ENCODE data around the gene ISG20.

ISG20 gene

DNA sequence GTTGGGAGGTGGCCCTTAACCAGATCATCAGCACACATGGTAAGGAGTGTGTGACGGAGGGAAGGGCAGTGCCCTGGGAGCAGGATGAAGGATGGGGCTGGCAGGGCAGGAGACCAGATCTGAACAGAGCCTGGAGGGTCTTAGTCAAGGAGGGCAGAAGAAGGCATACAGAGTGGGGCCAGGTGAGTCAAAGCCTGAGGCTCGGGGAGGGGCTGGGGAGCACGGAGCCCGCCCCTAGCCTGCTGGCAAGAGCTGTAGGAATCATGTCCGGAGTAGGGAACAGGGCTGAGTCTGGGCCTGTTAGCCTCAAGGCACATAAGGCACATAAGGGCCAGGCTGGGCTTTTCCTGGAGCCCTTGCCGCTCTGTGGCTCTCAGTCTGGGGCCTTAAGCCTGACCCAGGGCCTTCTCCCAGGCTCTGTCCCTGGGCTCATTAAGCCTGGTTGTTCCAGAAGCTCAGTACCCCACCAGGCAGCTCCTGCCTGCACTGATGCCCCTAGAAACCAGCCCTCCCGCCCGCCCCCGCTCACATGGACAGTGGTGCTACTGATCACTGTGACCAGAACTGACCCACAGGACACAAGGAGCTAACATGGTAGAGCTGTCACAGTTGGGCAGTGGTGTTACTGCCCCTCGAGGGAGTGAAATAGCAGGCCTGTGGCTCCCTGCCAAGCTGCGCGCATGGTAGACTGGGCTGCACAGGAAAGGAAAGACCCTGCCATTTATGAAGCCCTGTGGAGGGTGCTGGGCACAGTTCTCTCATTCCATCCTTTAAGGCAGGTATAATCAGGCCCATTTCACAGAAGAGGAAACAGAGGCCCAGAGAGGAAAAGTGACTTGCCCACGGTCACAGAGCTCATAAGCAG, 14.6 kb downstream of the ISG20 start:
- DNase-seq (ENCODE audit: low read depth in 2 of 3, low spot score in 1 of 3) = no peak

GRCh38 chr15:88654430-88655102, 15.8 kb downstream of the ISG20 start:
- no peak for DNase-seq (ENCODE audit: low read depth in 2 of 3, low spot score in 1 of 3)

- DNase-seq (ENCODE audit: low read depth in 2 of 3, low spot score in 1 of 3) = no peak
These were observed 16.3 kb downstream of the ISG20 start for GRCh38 chr15:88655103-88655553.

- no peak for DNase-seq (ENCODE audit: low read depth in 2 of 3, low spot score in 1 of 3)
These were observed 17.1 kb downstream of the ISG20 start for GRCh38 chr15:88655800-88656488.

DNA sequence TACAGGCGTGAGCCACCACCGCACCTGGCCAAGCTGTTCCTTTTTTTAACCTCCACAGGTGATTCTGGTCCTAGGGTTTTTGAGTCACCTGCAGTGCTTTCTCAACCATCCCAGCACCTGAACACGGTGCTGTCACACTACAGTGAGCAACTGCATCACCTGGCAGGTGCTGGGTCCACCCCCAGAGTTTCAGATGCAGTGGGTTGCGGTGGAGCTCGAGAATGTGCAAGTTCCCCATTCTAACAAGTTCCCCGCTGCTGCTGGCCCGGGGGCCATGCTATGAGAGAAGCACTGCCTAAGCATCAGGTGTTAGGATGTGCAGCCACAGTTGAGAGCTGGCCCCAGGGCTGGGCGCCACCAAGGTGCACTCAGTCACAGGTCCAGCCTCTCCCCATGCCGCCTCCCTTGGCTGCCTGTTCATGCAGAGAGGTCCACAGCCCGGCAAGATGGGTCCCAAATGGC, 18.0 kb downstream of the ISG20 start:
- no peak for DNase-seq (ENCODE audit: low read depth in 2 of 3, low spot score in 1 of 3)

DNA sequence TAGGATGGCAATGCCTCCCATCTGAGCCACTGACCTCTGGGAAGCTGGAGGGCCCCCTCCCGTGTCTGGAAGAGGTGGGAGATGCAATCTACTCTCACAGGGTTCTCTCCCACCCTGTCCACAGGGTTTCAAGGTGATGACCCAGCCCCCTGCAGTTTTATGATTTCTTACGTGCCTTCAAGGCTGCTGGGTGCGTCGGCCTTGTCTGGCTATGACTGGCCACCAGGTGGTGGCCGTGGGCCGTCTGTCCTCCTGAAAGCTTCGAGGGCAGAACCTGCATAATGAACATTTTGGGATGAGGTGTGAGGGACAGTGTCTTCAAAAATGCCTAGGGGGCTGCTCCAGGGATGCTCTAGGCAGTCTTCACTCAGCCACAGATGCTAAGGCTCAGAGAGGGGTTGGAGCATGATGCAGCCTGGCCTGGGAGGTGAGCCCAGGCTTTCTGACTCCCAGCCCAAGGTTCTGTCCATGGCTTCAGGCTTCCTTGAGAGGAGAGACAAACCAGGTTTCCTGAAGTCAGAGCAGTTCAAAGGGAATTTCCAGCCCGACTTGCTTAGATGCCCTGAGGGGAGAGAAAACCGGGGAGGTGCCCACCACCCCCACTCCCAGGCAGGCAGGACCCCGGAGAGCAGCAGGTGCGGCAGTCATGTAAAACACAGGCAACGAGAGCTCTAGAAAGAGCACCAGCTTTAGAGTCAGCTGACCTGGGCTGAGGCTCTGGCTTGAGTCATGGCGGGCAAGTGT, 18.7 kb downstream of the ISG20 start:
- no peak for DNase-seq (ENCODE audit: low read depth in 2 of 3, low spot score in 1 of 3)

GRCh38 chr15:88658070-88658965, 19.5 kb downstream of the ISG20 start:
- no peak for DNase-seq (ENCODE audit: low read depth in 2 of 3, low spot score in 1 of 3)

- DNase-seq (ENCODE audit: low read depth in 2 of 3, low spot score in 1 of 3) = no peak
These were observed 20.4 kb downstream of the ISG20 start for GRCh38 chr15:88658972-88659931.

- no peak for DNase-seq (ENCODE audit: low read depth in 2 of 3, low spot score in 1 of 3)
These were observed 22.4 kb downstream of the ISG20 start for GRCh38 chr15:88661041-88661700.

DNA sequence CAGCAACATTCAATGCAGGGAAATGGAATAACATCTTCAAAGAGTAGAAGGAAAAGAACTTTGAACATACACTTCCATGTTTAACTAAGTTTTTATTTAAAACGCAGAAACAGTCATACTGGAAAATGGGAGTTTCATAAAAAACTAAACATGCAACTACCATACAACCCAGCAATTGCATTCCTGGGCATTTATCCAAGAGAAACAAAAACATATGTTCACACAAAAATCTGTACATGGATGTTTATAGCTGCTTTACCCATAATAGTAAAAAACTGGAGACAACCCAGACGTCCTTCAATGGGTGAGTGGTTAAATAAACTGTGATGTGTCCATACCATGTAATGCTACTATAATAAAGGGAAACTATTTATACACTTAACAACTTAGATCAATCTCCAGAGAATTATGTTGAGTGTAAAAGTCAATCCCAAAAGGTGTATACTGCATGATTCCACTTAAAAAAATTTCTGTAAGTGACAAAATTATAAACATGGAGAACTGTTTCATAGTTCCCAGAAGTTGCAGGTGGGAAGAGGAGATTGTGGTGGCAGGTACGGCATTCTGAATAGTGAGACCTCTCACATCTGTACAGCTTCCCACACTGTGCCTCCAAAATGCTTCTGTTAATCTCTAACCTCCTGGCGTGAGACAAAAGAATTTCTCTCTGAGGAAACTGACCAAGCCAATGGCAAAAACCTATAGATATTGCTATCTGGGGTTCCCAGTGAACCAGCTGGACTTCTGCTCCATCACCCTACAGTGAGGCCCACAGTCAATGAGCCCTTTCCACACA, 23.1 kb downstream of the ISG20 start:
- no peak for DNase-seq (ENCODE audit: low read depth in 2 of 3, low spot score in 1 of 3)

- no peak for DNase-seq (ENCODE audit: low read depth in 2 of 3, low spot score in 1 of 3)
These were observed 24.4 kb downstream of the ISG20 start for GRCh38 chr15:88663141-88663621.

DNA sequence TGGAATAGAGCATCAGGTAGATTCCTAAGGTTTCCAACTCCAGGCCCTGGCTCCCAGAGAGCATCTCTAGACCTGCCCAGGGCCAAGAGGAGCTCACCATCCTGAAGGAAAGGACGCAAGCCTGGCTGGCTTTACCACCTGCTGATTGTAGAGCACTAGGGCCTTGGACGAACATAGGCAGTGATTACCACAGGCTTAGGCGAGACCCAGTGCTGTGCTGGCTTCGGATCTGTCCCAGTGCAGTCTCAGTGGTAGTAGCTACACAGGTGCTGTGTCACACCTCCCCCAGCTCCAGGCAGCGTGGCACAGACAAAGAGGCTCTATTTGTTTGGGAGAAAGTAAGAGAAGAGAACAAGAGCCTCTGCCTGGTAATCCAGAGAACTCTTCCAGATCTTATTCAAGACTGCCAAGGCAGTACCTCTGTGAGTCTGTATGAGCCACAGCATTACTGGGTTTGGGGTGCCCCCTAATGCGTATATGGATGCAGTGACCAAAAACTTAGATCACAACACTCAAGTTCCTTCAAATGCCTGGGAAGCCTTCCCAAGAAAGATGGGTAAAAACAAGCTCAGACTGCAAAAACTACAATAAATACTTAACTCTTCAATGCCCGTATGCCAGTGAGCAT, 25.4 kb downstream of the ISG20 start:
- DNase-seq (ENCODE audit: low read depth in 2 of 3, low spot score in 1 of 3) = no peak

DNA sequence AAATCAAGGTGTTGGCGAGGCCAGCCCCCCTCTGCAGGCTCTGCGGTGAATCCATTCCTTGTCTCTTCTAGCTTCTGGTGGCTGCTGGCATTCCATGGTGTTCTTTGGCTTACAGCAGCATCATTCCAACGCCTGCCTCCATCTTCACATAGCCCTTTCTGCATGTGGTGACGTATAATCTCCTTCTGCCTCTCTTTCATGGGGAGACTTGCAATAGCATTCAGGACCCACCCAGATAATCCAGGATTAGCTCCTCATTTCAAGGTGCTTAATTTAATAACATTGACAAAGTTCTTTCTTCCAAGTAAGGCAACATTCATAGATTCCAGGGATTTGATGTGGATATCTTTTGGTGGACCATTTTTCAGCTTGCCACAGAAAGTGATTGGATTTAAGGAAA, 35.8 kb downstream of the ISG20 start:
- DNase-seq (ENCODE audit: low read depth in 2 of 3, low spot score in 1 of 3) = no peak

DNA sequence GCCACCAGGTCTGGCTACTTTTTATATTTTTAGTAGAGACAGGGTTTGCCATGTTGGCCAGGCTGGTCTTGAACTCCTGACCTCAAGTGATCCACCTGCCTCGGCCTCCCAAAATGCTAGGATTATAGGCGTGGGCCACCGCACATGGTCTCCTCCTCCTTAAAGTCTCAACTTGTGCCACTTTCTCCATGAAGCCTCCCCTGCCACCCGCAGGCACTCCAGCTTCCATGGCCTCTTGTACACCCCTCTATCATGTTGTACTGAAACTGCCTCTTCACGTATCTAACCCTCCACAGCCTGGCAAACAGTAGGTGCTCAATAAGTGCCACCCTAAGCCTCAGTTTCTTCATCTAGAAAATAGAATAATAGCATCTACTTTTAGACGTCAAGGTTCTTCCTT, 39.9 kb downstream of the ISG20 start:
- DNase-seq (ENCODE audit: low read depth in 2 of 3, low spot score in 1 of 3) = no peak

DNA sequence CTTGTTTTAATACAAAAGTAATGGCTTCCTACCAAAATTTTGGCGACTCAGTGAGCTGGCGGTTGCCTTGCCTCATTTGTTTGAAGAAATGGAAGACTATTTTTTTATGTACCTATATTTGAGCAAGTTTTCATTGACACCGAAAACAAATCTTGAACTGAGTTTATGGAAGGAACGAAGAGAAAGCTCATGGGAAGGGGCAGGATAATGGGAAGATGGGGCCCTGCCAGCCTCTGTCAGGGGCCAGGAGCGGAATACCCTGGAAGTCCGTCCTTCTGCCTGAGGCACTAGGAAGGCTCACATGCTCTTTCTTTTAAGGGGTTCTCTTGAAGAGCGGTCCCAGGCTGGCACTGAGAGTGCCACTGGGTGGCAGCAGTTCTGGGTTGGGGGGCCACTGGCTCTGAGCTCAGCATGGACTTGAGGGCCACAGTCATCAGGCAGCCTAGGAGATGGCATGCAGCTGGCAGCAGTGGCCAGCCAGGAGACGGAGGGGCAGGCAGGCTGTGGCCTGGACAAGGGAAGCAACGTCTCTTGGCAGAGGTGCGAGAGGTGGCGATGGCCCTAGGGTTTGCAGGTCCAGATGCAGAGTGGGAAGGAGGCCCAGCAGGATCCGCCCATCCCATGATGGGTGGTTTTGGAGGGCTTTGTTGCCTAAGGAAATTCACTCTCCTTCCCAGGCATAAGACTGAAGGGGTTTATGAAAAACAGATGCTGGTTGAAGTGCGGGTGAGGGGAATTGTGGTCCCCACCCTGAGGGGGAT, 41.6 kb downstream of the ISG20 start:
- no peak for DNase-seq (ENCODE audit: low read depth in 2 of 3, low spot score in 1 of 3)

GRCh38 chr15:88681610-88682221, 42.9 kb downstream of the ISG20 start:
- DNase-seq (ENCODE audit: low read depth in 2 of 3, low spot score in 1 of 3) = no peak

Measured in stimulated activated CD4-positive, alpha-beta T cell treated with anti-CD3 and anti-CD28 coated beads, Interleukin-12 subunit alpha, Interleukin-12 subunit beta, amount 100 ng/mL, for 48 hours (primary cell).